ENCODE measurements around the gene CXCL6. TPM values are rescaled to one million over a fixed set of nuclear protein-coding genes. Genes with fewer than 3 reads are reported as not detected.

Gene CXCL6
- total and polyA plus RNA-seq, 2 experiments from 2014 or later = not detected

- Histone ChIP-seq H3K4me3 (no peak overlapping the region), H3K36me3 (no peaks in the 10 kb centered on the region), H3K4me1 (ENCODE audit: low read depth) (no peaks in the 10 kb centered on the region), H3K27ac (no peak overlapping the region), H3K27me3 (peaks cover 3% of the 10 kb centered on the region), H3K9me3 (ENCODE audit: low read depth) (no peaks in the 10 kb centered on the region)
- TF ChIP-seq, protein P1, sequence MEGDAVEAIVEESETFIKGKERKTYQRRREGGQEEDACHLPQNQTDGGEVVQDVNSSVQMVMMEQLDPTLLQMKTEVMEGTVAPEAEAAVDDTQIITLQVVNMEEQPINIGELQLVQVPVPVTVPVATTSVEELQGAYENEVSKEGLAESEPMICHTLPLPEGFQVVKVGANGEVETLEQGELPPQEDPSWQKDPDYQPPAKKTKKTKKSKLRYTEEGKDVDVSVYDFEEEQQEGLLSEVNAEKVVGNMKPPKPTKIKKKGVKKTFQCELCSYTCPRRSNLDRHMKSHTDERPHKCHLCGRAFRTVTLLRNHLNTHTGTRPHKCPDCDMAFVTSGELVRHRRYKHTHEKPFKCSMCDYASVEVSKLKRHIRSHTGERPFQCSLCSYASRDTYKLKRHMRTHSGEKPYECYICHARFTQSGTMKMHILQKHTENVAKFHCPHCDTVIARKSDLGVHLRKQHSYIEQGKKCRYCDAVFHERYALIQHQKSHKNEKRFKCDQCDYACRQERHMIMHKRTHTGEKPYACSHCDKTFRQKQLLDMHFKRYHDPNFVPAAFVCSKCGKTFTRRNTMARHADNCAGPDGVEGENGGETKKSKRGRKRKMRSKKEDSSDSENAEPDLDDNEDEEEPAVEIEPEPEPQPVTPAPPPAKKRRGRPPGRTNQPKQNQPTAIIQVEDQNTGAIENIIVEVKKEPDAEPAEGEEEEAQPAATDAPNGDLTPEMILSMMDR (IDR thresholded peaks at IDR 0.05; ENCODE audit: low read depth, low read length) = no peak
- no peak for DNase-seq (ENCODE audit: low read depth in 1 of 2, low spot score in 1 of 2)
Measured at GRCh38 chr4:73860181-73860580, 23.7 kb downstream of the CXCL6 start.

- TF ChIP-seq, protein P1 (IDR thresholded peaks at IDR 0.05; ENCODE audit: low read depth, low read length) = no peak
- peaks cover 3% of the 10 kb centered on the region for H3K27me3 ChIP-seq
- H3K9me3 ChIP-seq (ENCODE audit: low read depth) = no peaks in the 10 kb centered on the region
- no peaks in the 10 kb centered on the region for H3K4me1 ChIP-seq (ENCODE audit: low read depth)
- no peaks in the 10 kb centered on the region for H3K36me3 ChIP-seq
- no peak overlapping the region for H3K27ac ChIP-seq
- no peak overlapping the region for H3K4me3 ChIP-seq
- no peak for DNase-seq (ENCODE audit: low read depth in 1 of 2, low spot score in 1 of 2)
Measured at GRCh38 chr4:73860917-73861316, 24.4 kb downstream of the CXCL6 start.

- TF ChIP-seq, protein P1 (IDR thresholded peaks at IDR 0.05; ENCODE audit: low read depth, low read length) = no peak
- Histone ChIP-seq H3K27ac (no peak overlapping the region), H3K9me3 (ENCODE audit: low read depth) (no peaks in the 10 kb centered on the region), H3K27me3 (peaks cover 6% of the 10 kb centered on the region), H3K36me3 (no peaks in the 10 kb centered on the region), H3K4me3 (no peak overlapping the region), H3K4me1 (ENCODE audit: low read depth) (no peaks in the 10 kb centered on the region)
- DNase-seq (ENCODE audit: low read depth in 1 of 2, low spot score in 1 of 2) = no peak
Measured at GRCh38 chr4:73862322-73862721, 25.8 kb downstream of the CXCL6 start.

DNA sequence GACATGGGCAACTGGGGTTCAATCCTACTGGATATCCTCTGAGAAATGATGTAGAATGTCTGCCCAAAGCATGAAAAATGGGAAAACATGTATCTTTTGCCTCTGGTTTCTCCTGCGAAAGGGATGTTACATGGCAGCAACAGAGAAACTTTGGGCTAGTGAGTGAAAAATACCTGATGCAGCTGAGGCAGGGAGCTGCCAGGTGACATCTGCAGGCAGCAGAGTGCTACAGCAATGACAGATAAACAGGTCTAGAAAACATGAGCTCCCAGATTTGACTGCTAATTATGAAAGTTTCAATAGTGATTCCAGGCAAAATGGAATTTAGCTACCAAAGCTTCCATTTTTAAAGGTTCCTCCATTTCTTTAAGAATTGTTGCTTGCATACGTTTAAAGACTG lies 27.9 kb downstream of the CXCL6 start:
- TF ChIP-seq, protein P1 (IDR thresholded peaks at IDR 0.05; ENCODE audit: low read depth, low read length) = peak; percentile 31
- Histone ChIP-seq H3K4me3 (no peak overlapping the region), H3K9me3 (ENCODE audit: low read depth) (no peaks in the 10 kb centered on the region), H3K4me1 (ENCODE audit: low read depth) (no peaks in the 10 kb centered on the region), H3K27me3 (peaks cover 23% of the 10 kb centered on the region), H3K36me3 (no peaks in the 10 kb centered on the region), H3K27ac (no peak overlapping the region)
- peak; percentile 7 to 29 for DNase-seq (ENCODE audit: low read depth in 1 of 2, low spot score in 1 of 2)

- TF ChIP-seq, protein P1 (IDR thresholded peaks at IDR 0.05; ENCODE audit: low read depth, low read length) = no peak
- Histone ChIP-seq H3K4me3 (no peak overlapping the region), H3K27me3 (peaks cover 29% of the 10 kb centered on the region), H3K27ac (no peak overlapping the region), H3K36me3 (no peaks in the 10 kb centered on the region), H3K4me1 (ENCODE audit: low read depth) (no peaks in the 10 kb centered on the region), H3K9me3 (ENCODE audit: low read depth) (no peaks in the 10 kb centered on the region)
- DNase-seq (ENCODE audit: low read depth in 1 of 2, low spot score in 1 of 2) = no peak
Measured at GRCh38 chr4:73864961-73865360, 28.5 kb downstream of the CXCL6 start.

All from cardiac muscle cell (in vitro differentiated cells and primary cell).